Hypothalamus (tissue), 51 donors: ENCODE data around the gene SIL1.
A peak's percentile ranks its signal among the peaks of the same experiment; 100 is the strongest.

ENCODE experiments used
- DNase-seq, 51 donors: peaks; one replicate each; lab custom pipeline; 2025; lab: John Stamatoyannopoulos, UW

The SIL1 gene

DNA sequence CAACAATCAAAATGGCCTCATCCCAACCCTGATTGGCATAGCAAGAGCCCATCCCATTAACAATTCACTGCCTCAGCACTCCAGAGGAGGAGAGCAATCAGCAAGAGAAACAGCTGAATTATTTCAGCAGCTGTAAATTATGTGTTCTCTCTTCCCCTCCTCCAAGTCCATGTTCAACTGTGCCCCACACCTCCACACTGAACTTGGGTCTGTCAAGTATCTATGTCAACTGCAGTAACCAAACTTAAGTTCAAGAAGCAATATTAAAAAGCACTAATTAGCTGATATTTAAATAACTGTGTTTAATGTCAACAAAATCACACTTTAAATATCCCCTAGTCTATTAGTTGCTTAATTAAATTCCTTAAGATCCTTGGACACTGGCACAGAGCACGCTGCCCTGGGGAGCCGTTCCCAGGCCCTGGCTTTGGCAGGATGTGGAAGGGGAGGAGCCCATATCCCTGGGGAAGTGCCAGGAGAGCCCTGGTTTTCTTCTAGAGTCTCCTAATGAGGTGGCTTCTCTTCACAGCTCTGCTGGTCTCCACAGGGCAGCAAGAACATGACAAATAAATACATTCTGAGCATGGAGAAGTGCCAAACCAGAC is 50.6 kb downstream of the SIL1 start:
- peak in 20 of 51 donors; percentile 11 to 65 (median 32) for DNase-seq

DNA sequence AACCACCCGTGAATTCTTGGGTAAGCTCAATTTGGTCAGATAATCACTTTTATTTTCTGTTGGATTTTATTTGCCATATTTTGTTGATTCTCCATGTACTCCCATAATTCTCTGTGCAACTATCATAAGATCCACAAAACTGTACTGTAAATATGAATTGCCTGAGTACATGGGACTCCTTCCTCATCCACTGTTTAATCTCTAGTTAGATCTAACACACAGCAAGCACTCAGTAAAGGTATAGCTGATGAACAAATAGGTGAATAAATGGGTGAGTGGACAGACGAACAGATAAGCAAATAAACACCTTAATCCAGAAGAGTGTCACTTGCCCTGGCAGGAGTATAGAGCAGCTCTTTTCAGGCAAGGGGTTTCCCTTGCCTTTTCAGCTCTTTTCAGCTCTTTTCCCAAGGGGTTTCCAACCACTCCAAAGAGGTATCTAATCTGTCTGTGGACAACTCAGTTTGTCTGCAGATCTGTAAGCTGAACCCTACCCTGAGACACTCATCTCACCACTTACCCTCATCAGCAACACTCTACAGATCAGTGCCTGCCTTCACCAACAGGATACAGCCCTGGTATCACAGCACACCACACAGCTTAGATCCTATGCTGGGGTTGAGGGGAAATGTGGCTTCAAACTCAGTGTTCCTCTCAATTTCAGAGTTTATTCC is 51.2 kb downstream of the SIL1 start:
- no peak for DNase-seq

DNA sequence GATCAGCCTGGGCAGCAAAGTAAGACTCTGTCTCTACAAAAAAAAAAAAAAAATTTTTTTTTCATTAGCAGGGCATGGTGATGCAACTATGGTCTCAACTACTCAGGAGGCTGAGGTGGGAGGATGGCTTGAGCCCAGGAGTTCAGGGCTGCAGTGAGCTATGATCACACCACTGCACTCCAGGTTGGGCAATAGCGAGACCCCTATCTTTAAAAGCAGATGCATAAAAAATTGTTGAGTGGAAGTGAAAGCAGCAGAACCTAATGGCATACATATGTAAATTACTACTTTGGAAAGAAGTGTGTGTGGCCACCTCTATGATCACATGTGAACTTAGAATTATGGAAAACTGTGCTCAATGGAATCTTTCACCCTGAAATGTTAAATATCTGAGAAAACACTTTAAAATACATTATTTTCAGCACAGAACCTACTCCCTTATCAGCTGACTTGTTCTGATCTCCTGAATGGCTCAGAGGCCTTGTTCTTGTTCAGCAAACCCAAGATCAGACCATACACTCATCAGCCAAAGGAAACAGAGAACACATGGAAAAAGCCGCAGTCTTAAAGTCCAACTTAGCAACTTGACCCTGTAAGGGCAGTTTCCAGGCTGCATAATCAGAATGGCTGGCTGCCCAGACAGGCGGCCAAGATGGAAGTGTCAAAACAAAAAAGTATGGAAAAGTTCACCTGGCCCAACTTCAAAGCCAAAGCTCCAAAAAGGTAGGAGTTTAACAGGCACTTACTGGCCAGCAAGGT is 56.5 kb downstream of the SIL1 start:
- peak in 9 of 51 donors; percentile 12 to 34 (median 22) for DNase-seq

DNA sequence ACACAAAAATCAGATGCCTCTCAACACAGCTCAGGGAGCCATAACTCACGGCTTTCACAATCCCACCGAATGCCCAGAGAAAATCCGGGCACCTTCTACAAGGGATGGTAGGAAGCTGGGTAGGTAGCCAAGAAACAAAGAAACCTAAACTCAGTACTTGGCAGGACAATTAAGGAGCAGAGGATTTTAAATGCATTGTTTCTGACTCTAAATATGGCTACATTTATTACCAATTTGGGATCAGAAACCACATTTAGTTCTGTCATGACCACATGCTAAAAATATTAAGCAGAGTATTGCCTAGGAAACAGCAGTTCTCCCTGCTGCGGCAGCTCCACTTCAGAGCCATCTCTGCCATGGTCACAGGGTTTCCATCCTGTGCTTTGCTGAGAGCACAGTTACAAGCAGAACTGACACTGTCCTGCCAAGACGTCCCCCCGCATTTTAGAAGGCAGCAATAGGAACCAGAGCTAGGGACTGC is 57.5 kb downstream of the SIL1 start:
- peak in 20 of 51 donors; percentile 12 to 76 (median 38) for DNase-seq

DNA sequence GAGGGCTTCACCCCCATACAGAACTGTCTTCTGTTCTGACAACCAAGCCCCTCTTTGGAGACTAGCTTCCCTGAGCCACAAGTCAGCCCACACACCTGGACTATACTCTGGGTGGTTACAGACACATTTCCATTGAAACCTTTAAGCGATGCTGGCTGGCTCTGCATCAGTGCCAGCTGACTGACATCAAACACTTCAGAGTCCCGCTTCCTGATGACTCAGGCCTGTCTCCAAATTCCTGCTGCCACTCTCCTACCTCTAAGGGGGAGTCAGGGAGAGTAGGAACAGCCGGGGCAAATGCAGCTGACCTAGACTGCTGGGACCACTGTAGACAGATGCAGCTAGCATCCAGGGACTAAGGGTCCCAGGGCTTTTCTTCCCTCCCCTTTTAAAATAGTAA is 59.4 kb downstream of the SIL1 start:
- DNase-seq, result peak in 4 of 51 donors; percentile 13 to 61 (median 22)

DNA sequence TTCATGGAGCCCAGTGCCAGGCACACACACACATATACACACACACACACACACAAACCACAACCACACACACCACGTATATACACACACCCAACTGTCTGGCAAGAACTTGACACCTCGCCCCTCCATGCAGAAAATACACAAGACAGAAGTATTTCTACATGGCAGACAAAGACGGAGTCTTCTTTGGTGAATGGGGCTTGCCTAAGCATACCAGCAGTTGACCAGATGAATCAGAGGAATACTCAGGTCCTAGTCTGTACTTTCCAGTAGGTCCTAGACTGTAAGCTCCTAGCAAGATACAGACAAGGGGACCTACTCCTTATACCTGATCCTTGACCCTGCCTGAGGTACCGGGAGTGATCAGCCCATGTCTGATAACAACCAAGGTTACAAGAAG is 60.1 kb downstream of the SIL1 start:
- DNase-seq, result no peak

DNA sequence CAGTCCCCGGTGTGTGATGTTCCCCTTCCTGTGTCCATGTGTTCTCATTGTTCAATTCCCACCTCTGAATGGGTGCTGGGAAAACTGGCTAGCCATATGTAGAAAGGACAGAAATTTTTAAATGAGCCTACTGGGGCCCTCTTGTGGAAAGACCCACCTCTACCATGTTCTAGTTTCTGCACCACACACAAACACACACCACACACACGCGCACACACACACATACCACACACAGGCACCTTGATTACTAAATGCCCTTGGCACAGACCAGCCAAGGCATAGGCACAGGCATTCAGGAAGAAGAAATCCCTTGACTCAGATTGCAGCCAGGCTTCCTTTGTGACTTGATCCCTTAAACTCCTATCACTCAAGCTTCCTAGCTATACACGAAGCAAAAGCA is 60.5 kb downstream of the SIL1 start:
- DNase-seq, result peak in 4 of 51 donors; percentile 15 to 33 (median 26)

DNA sequence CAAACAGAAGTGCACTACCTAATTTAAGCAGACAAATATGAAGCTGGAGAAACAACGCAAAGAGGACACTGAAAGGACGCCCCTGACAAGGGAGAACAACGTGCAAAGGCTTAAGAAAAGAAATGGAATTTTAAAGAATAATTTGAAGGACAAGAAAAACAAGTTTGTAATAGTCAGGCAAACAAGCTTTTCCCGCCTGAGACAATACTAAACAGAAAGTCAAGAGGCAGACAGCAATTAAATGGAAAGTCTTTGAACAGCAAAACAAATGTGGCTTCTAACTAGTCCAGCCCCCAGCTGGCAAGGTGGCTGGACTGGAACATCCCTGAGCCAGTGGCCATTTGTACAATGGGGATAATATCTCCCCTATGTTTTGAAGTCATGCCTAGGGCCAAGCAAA is 63.3 kb downstream of the SIL1 start:
- no peak for DNase-seq

DNA sequence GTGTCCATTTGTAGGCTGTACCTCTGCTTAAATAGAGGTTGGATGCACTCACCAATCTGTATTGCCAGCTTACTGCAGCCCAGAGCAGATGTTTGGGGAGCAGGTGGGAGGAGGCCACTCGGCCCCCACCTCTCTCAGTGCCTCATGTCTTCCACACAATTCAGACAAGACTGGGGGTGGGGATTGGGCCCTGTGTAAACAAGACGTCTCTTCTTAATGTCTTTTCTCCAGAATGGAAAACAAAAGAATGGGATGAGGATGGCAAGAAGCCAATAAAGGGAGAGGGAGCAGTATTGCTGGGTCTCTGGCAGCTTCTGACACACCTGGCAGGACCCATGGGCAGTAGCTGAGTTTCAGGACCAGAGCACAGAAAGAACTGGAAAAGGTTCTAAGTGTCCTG is 64.9 kb downstream of the SIL1 start:
- no peak for DNase-seq

DNA sequence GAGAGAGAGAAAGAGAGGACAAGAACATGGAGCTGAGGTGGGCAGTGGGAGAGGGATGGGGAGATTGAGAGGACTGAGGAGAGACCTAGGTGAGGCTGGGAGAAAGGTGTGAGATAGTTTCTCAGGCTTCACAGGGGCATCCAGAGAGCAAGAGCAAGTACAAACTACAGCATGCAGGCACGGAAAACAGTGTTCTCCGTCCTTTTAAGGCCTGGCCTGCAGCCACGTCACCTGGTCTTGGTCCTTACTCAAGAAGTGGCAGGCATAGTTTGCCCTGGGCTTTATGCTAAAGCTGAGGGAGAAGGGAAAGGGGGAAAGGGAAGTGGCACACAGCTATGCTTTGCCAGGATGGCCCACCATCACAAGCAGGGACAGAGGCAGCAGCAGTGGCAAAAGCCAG is 65.7 kb downstream of the SIL1 start:
- no peak for DNase-seq

DNA sequence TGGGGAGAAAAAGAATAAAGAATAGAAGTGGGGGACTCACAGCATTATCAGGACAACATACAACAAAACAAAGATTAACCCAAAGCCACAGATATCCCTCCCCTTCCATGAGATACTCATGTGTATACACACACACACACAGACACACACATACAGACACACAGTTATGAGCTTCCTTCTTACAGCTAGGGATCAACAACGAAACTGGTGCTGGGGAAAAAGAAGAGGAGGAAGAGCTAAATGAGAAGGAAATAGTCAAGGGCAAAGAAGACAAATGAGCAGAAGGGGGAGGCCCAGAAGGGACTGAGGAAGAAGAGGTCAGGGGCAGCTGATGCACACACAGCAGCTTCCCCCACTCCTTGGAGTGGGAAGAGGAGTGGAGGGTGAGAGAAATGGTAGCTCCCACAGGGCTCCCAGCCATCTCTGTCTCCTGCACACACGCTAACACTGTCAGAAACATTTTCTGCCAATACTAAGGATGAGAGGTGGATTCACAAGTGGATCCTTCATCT is 66.2 kb downstream of the SIL1 start:
- DNase-seq, result peak in 2 of 51 donors; percentile 67 to 81

DNA sequence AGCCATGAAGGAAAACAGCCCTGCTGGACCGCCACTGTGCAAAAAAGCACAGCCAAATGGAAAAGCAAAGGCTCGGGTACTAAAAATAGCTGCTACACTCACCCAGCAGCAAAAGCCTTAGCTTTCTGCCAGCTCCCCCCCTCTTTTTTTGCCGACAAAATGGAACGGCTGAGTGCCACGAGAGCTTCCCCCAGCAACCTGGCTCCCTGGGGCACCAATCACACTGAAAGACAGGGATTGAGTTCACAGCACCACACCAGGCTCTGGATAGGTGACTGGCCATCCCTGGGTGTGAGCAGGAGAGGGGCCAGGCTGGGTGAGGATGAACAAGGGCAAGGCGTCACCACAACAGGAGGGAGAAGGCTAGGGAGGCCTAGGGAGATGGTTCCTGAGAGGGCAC is 66.7 kb downstream of the SIL1 start:
- peak in 41 of 51 donors; percentile 15 to 81 (median 57) for DNase-seq

DNA sequence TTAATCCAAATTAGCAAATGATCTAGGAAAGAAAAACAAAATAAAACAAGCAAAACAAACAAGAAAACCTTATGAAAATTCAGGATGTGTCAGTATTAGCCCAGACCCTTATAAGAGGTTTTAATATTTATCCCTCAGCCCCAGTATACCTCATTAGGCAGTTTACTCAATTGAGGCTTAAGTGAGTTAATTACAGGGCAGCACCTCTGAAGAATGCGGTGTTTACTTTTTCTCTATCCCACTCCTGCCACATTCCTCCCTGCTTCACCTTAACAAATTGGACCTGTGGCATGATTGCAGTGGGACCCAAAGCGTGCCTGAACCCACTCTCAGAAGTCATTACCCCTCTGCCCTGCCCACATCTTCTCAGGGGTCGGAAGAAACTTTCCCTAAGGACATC is 67.1 kb downstream of the SIL1 start:
- DNase-seq, result peak in 1 of 51 donors; percentile 37

DNA sequence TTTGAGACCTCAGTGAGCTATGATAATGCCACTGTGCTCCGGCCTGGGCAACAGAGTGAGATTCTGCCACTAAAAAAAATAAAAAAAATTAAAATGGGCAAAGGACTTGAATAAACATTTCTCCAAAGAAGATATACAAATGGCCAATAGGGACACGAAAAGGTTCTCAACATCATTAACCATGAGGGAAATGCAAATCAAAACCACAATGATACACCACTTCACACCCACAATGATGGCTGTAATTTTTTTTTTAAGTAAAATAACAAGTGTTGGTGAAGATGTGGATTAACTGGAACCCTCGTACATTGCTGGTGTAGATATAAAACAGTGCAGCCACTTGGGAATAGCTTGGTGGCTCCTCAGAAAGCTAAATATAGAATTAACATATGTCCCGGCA is 68.0 kb downstream of the SIL1 start:
- DNase-seq, result no peak

DNA sequence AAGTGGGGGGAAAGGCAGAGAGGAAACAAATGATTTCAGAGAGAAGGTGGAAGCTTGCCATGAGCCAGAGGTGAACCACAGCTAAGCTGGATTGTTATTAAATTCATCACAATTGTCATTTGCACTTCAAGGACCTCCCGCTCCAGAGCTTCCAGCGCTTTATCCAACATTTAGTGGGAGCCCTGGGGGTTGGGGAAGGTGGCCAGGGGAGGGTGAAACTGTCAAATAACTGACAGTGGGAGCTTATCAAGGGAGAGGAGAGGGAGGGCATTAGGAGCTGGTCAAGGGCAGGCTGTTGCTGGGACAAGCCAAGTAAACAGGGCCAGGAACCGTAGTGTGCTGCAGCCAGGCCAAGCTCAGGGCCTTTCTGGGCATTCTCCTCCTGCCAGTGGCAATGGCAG is 71.5 kb downstream of the SIL1 start:
- peak in 5 of 51 donors; percentile 14 to 36 (median 27) for DNase-seq

DNA sequence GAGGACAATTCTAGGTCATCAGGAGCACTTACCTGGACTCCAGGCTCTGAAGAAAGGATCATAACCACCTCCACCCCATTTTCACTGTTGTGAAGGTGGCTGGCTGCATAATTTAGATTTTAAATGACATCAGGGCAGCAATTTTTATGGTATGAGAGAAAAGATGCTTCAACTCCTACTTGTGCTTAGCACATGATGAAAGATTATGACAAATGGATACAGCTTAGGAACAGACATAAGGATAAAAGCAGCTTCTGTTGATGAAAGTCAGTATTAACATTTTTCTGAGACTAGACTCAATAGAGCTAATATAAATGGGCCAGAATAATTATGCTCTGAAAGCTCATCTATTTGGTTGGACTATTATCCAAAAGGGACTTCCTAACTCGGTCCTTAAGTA is 72.2 kb downstream of the SIL1 start:
- no peak for DNase-seq

DNA sequence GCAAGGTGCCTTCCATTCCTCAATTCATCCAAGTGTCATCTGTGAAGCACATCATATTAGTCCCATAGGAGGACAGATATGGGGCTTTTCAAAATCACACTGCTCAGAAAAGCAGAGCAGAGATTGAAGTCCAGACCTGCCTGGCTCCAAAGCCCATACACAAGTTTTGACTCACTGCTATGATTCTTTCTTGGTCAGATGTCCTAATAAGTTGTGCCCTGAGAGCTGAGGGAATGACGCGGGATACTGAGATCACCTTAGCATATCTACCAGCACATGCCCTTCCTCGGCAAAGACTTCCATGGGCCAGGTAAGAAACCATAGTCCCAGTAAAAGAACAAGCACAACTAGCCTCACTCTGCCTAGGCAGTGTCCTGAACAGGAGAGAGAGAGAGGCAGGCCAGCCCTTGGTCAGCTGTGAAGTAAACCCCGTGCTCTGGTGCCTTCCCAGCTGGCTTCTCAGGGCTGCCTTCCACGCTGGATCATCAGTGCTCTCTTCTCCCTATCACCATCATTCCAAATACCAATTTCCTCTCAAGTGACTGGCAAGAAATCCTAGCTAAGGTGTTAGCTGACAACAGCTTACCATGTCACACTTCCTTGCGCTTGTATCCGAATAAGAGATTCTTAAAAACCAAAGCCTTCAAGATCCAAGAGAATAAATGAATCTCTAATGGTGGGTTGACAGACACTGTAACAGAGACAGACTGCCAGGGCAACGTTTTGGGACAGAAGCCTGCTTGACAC is 73.2 kb downstream of the SIL1 start:
- DNase-seq, result no peak

DNA sequence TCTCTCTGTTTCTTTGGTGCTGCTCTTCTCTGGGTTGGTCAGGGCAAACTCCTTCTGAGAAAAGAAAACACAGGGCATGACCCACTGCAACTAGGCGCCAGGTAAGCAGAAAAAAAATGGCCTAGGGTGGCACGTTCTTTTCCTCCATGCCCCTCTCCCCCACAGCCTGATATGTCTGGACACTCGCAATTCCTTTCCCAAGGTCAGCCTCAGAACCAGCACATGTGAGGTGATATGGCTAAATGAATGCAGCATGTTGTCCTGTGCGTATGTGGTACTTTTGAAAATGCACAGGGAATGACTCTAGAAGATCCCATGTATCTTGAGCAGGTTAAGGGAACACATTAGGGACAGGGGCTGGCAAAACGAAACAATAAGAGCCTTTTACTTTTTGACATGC is 77.0 kb downstream of the SIL1 start:
- no peak for DNase-seq

DNA sequence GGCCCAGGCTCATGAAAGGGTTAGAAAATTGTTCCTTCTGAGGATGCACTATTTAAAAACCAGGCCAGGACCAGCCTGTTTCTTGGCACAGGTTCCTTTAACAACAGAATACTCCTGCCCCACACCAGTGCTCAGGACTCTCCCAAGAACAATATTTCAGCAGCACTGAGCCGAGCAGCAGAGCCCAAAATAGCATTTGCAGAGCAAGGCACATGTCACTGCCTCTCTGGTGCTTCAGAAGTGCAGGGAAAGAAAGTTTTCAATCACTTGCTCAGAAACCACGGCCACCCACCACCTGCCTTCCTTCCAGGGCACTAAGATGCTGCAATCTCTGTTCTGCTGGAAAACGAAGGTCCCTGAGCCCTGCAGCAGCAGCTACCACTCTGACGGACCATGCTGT is 77.6 kb downstream of the SIL1 start:
- DNase-seq, result no peak

DNA sequence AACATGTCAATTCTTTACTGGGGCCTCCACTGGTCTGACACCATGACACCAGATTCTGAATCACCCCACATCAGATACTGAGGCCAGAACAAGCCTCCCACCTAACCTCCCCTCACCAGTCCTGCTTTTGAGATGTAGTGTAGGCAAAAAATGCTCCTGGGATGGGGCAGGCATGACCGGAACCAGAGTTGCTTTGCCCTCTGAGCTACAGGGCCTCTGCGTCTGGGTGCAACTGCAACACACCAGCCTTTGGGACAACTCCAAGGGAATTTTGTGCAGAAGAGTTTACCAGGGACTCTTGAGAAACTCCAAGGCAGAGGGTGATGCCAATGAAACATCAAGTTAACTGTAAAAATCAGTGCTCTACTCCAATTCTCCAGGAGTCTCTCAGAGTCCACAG is 79.4 kb downstream of the SIL1 start:
- no peak for DNase-seq
